Caco-2 (cell line): Measurements from ENCODE around the gene TENT5A. TPM values are rescaled to one million over a fixed set of nuclear protein-coding genes. Genes with fewer than 3 reads are reported as not detected.

Experiments
- BruUV-seq: library from RNA; stranded (reverse); fragments of 400-500 nt; replicated peaks from 2 replicates; lab custom pipeline; 2021; lab: Mats Ljungman, UMichigan
- CTCF ChIA-PET: fragments of 300-600 bp; sonication (Branson Sonifier 250); formaldehyde crosslinking; loops from one replicate; lab custom pipeline; 2022; ENCODE audit warnings: antibody characterized with exemption; lab: Charles Lee
- POLR2A ChIA-PET: fragments of 300-600 bp; sonication (Branson Sonifier 250); formaldehyde crosslinking; loops from one replicate; lab custom pipeline; 2022; ENCODE audit warnings: antibody characterized with exemption; lab: Charles Lee
- DNase-seq, 2 experiments: peaks; one replicate each; pipeline versions ENCODE4 v3.0.0 to v3.0.0-alpha.2; 2020 to 2022
- H3K27me3 ChIP-seq: replicated peaks from 2 replicates; pipeline ENCODE4 v1.6.0; 2011; ENCODE audit warnings: low read length; ENCODE audit not compliant: control insufficient read depth, insufficient read depth
- H3K36me3 ChIP-seq: 2 replicates; pipeline ENCODE4 v1.5.1; 2011; ENCODE audit warnings: low read length; ENCODE audit not compliant: control insufficient read depth, insufficient read depth
- H3K4me1 ChIP-seq: fragments of 250-450 bp; sonication (Bioruptor Pico); 2 replicates; pipeline ENCODE4 v1.5.1; 2020; ENCODE audit warnings: mild to moderate bottlenecking
- H3K4me3 ChIP-seq: 2 replicates; pipeline ENCODE4 v1.5.1; 2011; ENCODE audit warnings: low read depth, mild to moderate bottlenecking, control low read depth, low read length
- H3K9me3 ChIP-seq: fragments of 250-450 bp; sonication (Bioruptor Pico); 2 replicates; pipeline ENCODE4 v1.5.1; 2020; ENCODE audit warnings: mild to moderate bottlenecking, moderate library complexity
- H3K27ac Mint-ChIP-seq: one replicate; pipeline ENCODE4 v1.8.0; 2022; ENCODE audit warnings: mixed read lengths; ENCODE audit not compliant: unreplicated experiment
- H3K27me3 Mint-ChIP-seq: one replicate; pipeline ENCODE4 v1.8.0; 2022; ENCODE audit warnings: mixed read lengths; ENCODE audit not compliant: insufficient read depth, unreplicated experiment
- H3K36me3 Mint-ChIP-seq: one replicate; pipeline ENCODE4 v1.8.0; 2022; ENCODE audit warnings: mild to moderate bottlenecking, mixed read lengths; ENCODE audit not compliant: insufficient read depth, unreplicated experiment
- H3K4me1 Mint-ChIP-seq: one replicate; pipeline ENCODE4 v1.8.0; 2022; ENCODE audit warnings: low read depth, mixed read lengths; ENCODE audit not compliant: unreplicated experiment
- H3K4me3 Mint-ChIP-seq: one replicate; pipeline ENCODE4 v1.8.0; 2022; ENCODE audit warnings: mild to moderate bottlenecking, moderate library complexity, mixed read lengths; ENCODE audit not compliant: unreplicated experiment
- H3K9me3 Mint-ChIP-seq: one replicate; pipeline ENCODE4 v1.8.0; 2022; ENCODE audit warnings: mixed read lengths; ENCODE audit not compliant: unreplicated experiment
- CTCF ChIP-seq, 2 experiments: fragments of 200-600 bp in 1 of 2; IDR thresholded peaks; 1 replicate in 1 of 2; 2 replicates in 1 of 2; pipeline versions ENCODE4 v1.5.1 to v1.8.0; 2011 to 2022; ENCODE audit warnings: antibody characterized with exemption in 1 of 2, control low read depth in 1 of 2, inconsistent platforms in 1 of 2, low read depth in 1 of 2, low read length in 1 of 2, mild to moderate bottlenecking in 1 of 2, moderate library complexity in 1 of 2; ENCODE audit not compliant: insufficient read depth in 1 of 2, severe bottlenecking in 1 of 2, unreplicated experiment in 1 of 2
- intact Hi-C: fragments of 100-400 bp; cut with micrococcal nuclease; formaldehyde crosslinking; loops from one replicate; pipeline ENCODE4 v1.10.0; 2022; ENCODE audit not compliant: unreplicated experiment
- total RNA-seq: library from RNA; stranded (reverse); gene quantifications from 2 replicates; pipeline ENCODE4 v1.2.3, GENCODE V29; 2022

TENT5A gene
- total RNA-seq, 1 experiment from 2014 or later, result 45.0 TPM

- no peaks in the 10 kb centered on the region for H3K27me3 Mint-ChIP-seq
- H3K27me3 ChIP-seq, result no peaks in the 10 kb centered on the region
- no peak overlapping the region for H3K4me3 Mint-ChIP-seq
- peaks cover 25% of the 10 kb centered on the region for H3K4me1 Mint-ChIP-seq
- no peaks in the 10 kb centered on the region for H3K36me3 ChIP-seq
- intact Hi-C loops, result no loop called here
- no peaks in the 10 kb centered on the region for H3K9me3 Mint-ChIP-seq
- ChIA-PET CTCF (no interaction called here), POLR2A (no interaction called here)
- H3K9me3 ChIP-seq, result no peaks in the 10 kb centered on the region
- H3K27ac Mint-ChIP-seq, result peak overlapping the region; percentile 25
- no peak overlapping the region for H3K4me3 ChIP-seq
- H3K4me1 ChIP-seq, result peaks cover 36% of the 10 kb centered on the region
- no peak for TF ChIP-seq CTCF (IDR thresholded peaks at IDR 0.05; ENCODE audit: insufficient read depth in 1 of 2, low read depth in 1 of 2, low read length in 1 of 2, severe bottlenecking in 1 of 2, unreplicated experiment in 1 of 2)
- no peak for DNase-seq
- BruUV-seq, result no TSS peak
- H3K36me3 Mint-ChIP-seq, result no peaks in the 10 kb centered on the region
These were observed 37.6 kb upstream of the TENT5A start for GRCh38 chr6:81790034-81790433.

GRCh38 chr6:81789291-81789690 is 36.8 kb upstream of the TENT5A start:
- no peak for TF ChIP-seq CTCF (IDR thresholded peaks at IDR 0.05; ENCODE audit: insufficient read depth in 1 of 2, low read depth in 1 of 2, low read length in 1 of 2, severe bottlenecking in 1 of 2, unreplicated experiment in 1 of 2)
- Histone ChIP-seq H3K4me3 (no peak overlapping the region), H3K9me3 (no peaks in the 10 kb centered on the region), H3K27me3 (no peaks in the 10 kb centered on the region), H3K4me1 (peaks cover 42% of the 10 kb centered on the region), H3K36me3 (no peaks in the 10 kb centered on the region)
- H3K27ac Mint-ChIP-seq, result peak overlapping the region; percentile 25
- CTCF ChIA-PET, result interaction anchor here (0.6 kb wide), 2 partner anchors 44 to 1012 kb away, joined by 3 read pairs; no protein-coding TSS in a partner anchor
- POLR2A ChIA-PET, result no interaction called here
- no peak for DNase-seq
- peaks cover 28% of the 10 kb centered on the region for H3K4me1 Mint-ChIP-seq
- no peaks in the 10 kb centered on the region for H3K27me3 Mint-ChIP-seq
- no TSS peak for BruUV-seq
- H3K4me3 Mint-ChIP-seq, result no peak overlapping the region
- intact Hi-C loops, result no loop called here
- H3K36me3 Mint-ChIP-seq, result no peaks in the 10 kb centered on the region
- no peaks in the 10 kb centered on the region for H3K9me3 Mint-ChIP-seq

- ChIA-PET CTCF (interaction anchor here (0.6 kb wide), 2 partner anchors 44 to 1011 kb away, joined by 3 read pairs; no protein-coding TSS in a partner anchor), POLR2A (no interaction called here)
- peaks cover 31% of the 10 kb centered on the region for H3K4me1 Mint-ChIP-seq
These were observed 36.3 kb upstream of the TENT5A start for GRCh38 chr6:81788748-81789147.

More at GRCh38 chr6:81788748-81789147, 36.3 kb upstream of the TENT5A start:
- no peak for TF ChIP-seq CTCF (IDR thresholded peaks at IDR 0.05; ENCODE audit: insufficient read depth in 1 of 2, low read depth in 1 of 2, low read length in 1 of 2, severe bottlenecking in 1 of 2, unreplicated experiment in 1 of 2)
- no peaks in the 10 kb centered on the region for H3K9me3 Mint-ChIP-seq
- DNase-seq, result no peak
- no TSS peak for BruUV-seq
- no peak overlapping the region for H3K4me3 ChIP-seq
- no peaks in the 10 kb centered on the region for H3K36me3 Mint-ChIP-seq
- no peak overlapping the region for H3K27ac Mint-ChIP-seq
- H3K27me3 Mint-ChIP-seq, result no peaks in the 10 kb centered on the region
- no peaks in the 10 kb centered on the region for H3K9me3 ChIP-seq
- H3K4me1 ChIP-seq, result peaks cover 48% of the 10 kb centered on the region
- intact Hi-C loops, result no loop called here
- H3K36me3 ChIP-seq, result no peaks in the 10 kb centered on the region
- no peak overlapping the region for H3K4me3 Mint-ChIP-seq
- H3K27me3 ChIP-seq, result no peaks in the 10 kb centered on the region
